B cell (primary cell): ENCODE results near the gene CKAP5. TPM values are rescaled to one million over a fixed set of nuclear protein-coding genes. Genes with fewer than 3 reads are reported as not detected.

Experiments
- ATAC-seq: fragments of 200-7000 bp; cut with Tn5 transposase; one replicate; pipeline ENCODE4 v1.10.0; 2021; ENCODE audit warnings: low read depth, mild to moderate bottlenecking, moderate number of reproducible peaks, moderate library complexity
- CTCF ChIA-PET: fragments of 350-600 bp; sonication (Branson Sonifier 250); formaldehyde crosslinking; loops from one replicate; lab custom pipeline; 2021; ENCODE audit warnings: antibody characterized with exemption, inconsistent platforms; lab: Charles Lee
- POLR2A ChIA-PET: fragments of 350-600 bp; sonication (Branson Sonifier 250); formaldehyde crosslinking; loops from one replicate; lab custom pipeline; 2021; ENCODE audit warnings: antibody characterized with exemption; lab: Charles Lee
- DNase-seq: peaks from one replicate; pipeline ENCODE4 v3.0.0; 2013
- H2AFZ ChIP-seq: 2 replicates; pipeline ENCODE4 v1.6.1; 2012; ENCODE audit warnings: mild to moderate bottlenecking, low read depth, low read length; ENCODE audit not compliant: insufficient read depth, poor library complexity, severe bottlenecking
- H3K27ac ChIP-seq, 2 donors: 1 replicate in 1 of 2; 2 replicates in 1 of 2; pipeline ENCODE4 v1.5.1; 2012 to 2013; ENCODE audit warnings: low read length in 2 of 2, mild to moderate bottlenecking in 2 of 2, moderate library complexity in 1 of 2
- H3K27me3 ChIP-seq, 4 experiments: fragments of 200-600 bp in 1 of 4; sonication (generic) in 1 of 4; replicated peaks in 1 of 4; 1 replicate in 2 of 4; 2 replicates in 2 of 4; pipeline versions ENCODE4 v1.6.1 to v1.7.0; 2013 to 2016; ENCODE audit warnings: low read length in 3 of 4, mild to moderate bottlenecking in 2 of 4, mixed read lengths in 1 of 4, moderate library complexity in 1 of 4; ENCODE audit not compliant: insufficient read depth in 4 of 4, control insufficient read depth in 3 of 4; ENCODE audit errors: control extremely low read depth in 1 of 4
- H3K36me3 ChIP-seq, 2 experiments: replicated peaks in 1 of 2; 1 replicate in 1 of 2; 2 replicates in 1 of 2; pipeline versions ENCODE4 v1.6.1 to v1.7.1; 2013; ENCODE audit warnings: low read length in 1 of 2; ENCODE audit not compliant: insufficient read depth in 2 of 2, control insufficient read depth in 1 of 2; ENCODE audit errors: control extremely low read depth in 1 of 2, extremely low read depth in 1 of 2
- H3K4me1 ChIP-seq, 2 donors: fragments of 200-600 bp in 1 of 2; sonication (generic) in 1 of 2; 1 replicate in 1 of 2; 2 replicates in 1 of 2; pipeline versions ENCODE4 v1.5.1 to v1.6.1; 2013 to 2017; ENCODE audit warnings: low read length in 2 of 2; ENCODE audit not compliant: control insufficient read depth in 2 of 2, insufficient read depth in 2 of 2
- H3K4me2 ChIP-seq: replicated peaks from 2 replicates; pipeline ENCODE3; 2012; ENCODE audit warnings: mild to moderate bottlenecking, low read depth, low read length; ENCODE audit not compliant: poor library complexity, severe bottlenecking
- H3K4me3 ChIP-seq, 5 experiments: fragments of 200-600 bp in 1 of 5; sonication (generic) in 1 of 5; 1 replicate in 3 of 5; 2 replicates in 2 of 5; pipeline versions ENCODE4 v1.5.1 to v1.7.0; 2011 to 2016; ENCODE audit warnings: low read length in 4 of 5, mild to moderate bottlenecking in 4 of 5, low read depth in 2 of 5, control low read depth in 1 of 5, moderate library complexity in 1 of 5; ENCODE audit not compliant: insufficient read depth in 1 of 5; ENCODE audit errors: control extremely low read depth in 1 of 5, extremely low read depth in 1 of 5
- H3K79me2 ChIP-seq: fragments of 200-600 bp; sonication (generic); one replicate; pipeline ENCODE4 v1.6.0; 2016; ENCODE audit warnings: low read length; ENCODE audit not compliant: control insufficient read depth, insufficient read depth
- H3K9ac ChIP-seq: fragments of 200-600 bp; sonication (generic); 2 replicates; pipeline ENCODE4 v1.6.1; 2017; ENCODE audit warnings: mild to moderate bottlenecking, low read length, moderate library complexity
- H3K9me3 ChIP-seq, 3 donors: one replicate each; pipeline versions ENCODE4 v1.6.1 to v1.7.1; 2013; ENCODE audit warnings: low read length in 2 of 3; ENCODE audit not compliant: control insufficient read depth in 2 of 3, insufficient read depth in 1 of 3; ENCODE audit errors: control extremely low read depth in 1 of 3
- H4K20me1 ChIP-seq: 2 replicates; pipeline ENCODE4 v1.6.0; 2012; ENCODE audit warnings: mild to moderate bottlenecking, low read length; ENCODE audit not compliant: insufficient read depth, control insufficient read depth, poor library complexity, severe bottlenecking
- H3K27ac Mint-ChIP-seq: one replicate; pipeline ENCODE4 v1.8.0; 2021; ENCODE audit warnings: mixed read lengths
- H3K27me3 Mint-ChIP-seq: one replicate; pipeline ENCODE4 v1.8.0; 2021; ENCODE audit warnings: mixed read lengths
- H3K4me1 Mint-ChIP-seq: one replicate; pipeline ENCODE4 v1.8.0; 2021; ENCODE audit warnings: mixed read lengths
- H3K4me3 Mint-ChIP-seq: one replicate; pipeline ENCODE4 v1.8.0; 2021; ENCODE audit warnings: mixed read lengths
- H3K9me3 Mint-ChIP-seq: one replicate; pipeline ENCODE4 v1.8.0; 2022; ENCODE audit warnings: mixed read lengths; ENCODE audit not compliant: insufficient read depth
- CTCF ChIP-seq: fragments of 200-600 bp; IDR thresholded peaks from one replicate; pipeline ENCODE4 v1.8.0; 2022; ENCODE audit warnings: antibody characterized with exemption, mild to moderate bottlenecking
- EZH2 ChIP-seq: IDR thresholded peaks from 2 replicates; pipeline ENCODE4 v1.6.1; 2012; ENCODE audit warnings: borderline replicate concordance, low read depth, mild to moderate bottlenecking, moderate library complexity, low read length; ENCODE audit not compliant: insufficient read depth, poor library complexity, severe bottlenecking
- WGBS: methylation state at CpG from one replicate; pipeline ENCODE4 v1.1.5; 2013; ENCODE audit warnings: missing lambda C conversion rate; ENCODE audit not compliant: insufficient coverage; 5-methylcytosine and 5-hydroxymethylcytosine counted together
- intact Hi-C: fragments of 100-400 bp; cut with micrococcal nuclease; formaldehyde crosslinking; loops from one replicate; pipeline ENCODE4 v1.10.0; 2022
- polyA plus RNA-seq: library from polyadenylated mRNA; depleted of rRNA; stranded (reverse); fragments of >200 nt; gene quantifications from 2 replicates; pipeline ENCODE4 v1.2.3, GENCODE V29; 2012
- total RNA-seq, 2 donors: library from RNA; stranded (reverse); fragments of 120-200 nt in 1 of 2; gene quantifications; 1 replicate in 1 of 2; 2 replicates in 1 of 2; pipeline versions ENCODE4 v1.2.3 to v1.2.4, GENCODE V29; 2013 to 2022

The CKAP5 gene
- total and polyA plus RNA-seq, 2 donors (not counting 1 experiment from before 2014, with no cell fraction given), result 7.3 to 54.3 TPM

DNA sequence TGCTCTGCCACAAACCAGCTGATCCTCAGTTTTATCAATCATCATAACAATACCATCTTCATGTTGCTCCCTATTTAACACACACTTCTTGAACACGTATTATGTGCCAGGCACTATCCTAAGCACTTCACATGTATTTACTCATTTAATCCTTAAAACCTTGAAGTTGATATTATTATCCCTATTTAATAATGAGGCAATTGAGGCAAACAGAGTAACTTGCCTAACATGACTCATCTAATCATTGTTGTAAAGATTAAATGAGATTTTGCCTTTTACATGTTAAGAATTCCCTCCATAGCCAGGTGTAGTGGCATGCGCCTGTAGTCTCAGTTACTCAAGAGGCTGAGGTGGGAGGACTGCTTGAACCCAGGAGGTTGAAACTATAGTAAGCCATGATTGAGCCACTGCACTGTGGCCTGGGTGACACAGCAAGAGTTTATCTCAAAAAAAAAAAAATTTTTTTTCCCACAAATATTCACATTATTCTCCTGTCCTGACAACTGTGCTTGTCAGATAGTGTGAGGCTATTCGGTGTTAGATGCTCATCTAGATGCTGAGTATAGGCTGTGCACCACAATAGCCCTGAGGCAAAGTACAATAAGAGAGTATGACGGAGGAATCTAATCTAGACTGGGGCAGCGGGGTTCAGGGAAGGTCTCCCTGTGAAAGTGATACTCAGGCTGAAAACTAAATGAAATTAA, 13.4 kb downstream of the CKAP5 start:
- WGBS, result 100% methylated on average over 3 of the region's 5 CpGs
- Histone ChIP-seq H3K27ac (no peak overlapping the region), H3K9ac (no peak overlapping the region), H4K20me1 (peaks cover 19% of the 10 kb centered on the region), H2AFZ (no peak overlapping the region), H3K79me2 (peaks cover 92% of the 10 kb centered on the region), H3K9me3 (no peaks in the 10 kb centered on the region), H3K4me3 (no peak overlapping the region), H3K4me1 (no peaks in the 10 kb centered on the region), H3K4me2 (no peak overlapping the region), H3K36me3 (peaks cover 0 to 3% of the 10 kb centered on the region in 2 experiments), H3K27me3 (no peaks in the 10 kb centered on the region)
- intact Hi-C loops, result no loop called here
- Mint-ChIP-seq H3K4me3 (no peak overlapping the region), H3K9me3 (no peaks in the 10 kb centered on the region), H3K27ac (no peak overlapping the region), H3K27me3 (no peaks in the 10 kb centered on the region), H3K4me1 (peaks cover 8% of the 10 kb centered on the region)
- CTCF ChIA-PET, result no interaction called here
- DNase-seq (no peak), ATAC-seq (no peak)
- TF ChIP-seq CTCF (no peak), EZH2 (no peak)
- POLR2A ChIA-PET, result interaction anchor here (0.6 kb wide), 1 partner anchor 874 kb away, joined by 9 read pairs; no protein-coding TSS in a partner anchor

DNA sequence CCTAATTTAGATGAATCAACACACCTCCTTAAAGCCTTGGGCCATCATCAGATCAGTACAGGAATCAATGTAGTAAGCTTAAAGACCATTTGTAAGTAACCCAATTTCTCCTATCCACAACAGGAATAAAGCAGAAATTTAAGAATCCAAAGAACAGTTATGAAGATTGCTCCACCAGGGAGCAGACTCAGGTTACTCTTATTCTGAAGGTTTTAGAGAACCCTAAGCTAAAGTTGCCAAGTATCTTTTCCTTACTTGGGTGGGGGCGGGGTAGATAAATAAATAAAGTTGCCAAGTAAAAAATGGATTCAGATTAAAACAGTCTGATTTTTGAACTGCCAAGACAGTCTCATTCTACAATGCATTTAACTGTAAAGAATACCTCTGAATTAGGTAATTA, 18.1 kb downstream of the CKAP5 start:
- H3K9ac ChIP-seq, result no peak overlapping the region
- Mint-ChIP-seq H3K4me3 (peak overlapping the region; percentile 34), H3K27ac (no peak overlapping the region), H3K4me1 (peaks cover 22% of the 10 kb centered on the region), H3K9me3 (no peaks in the 10 kb centered on the region), H3K27me3 (no peaks in the 10 kb centered on the region)
- H3K79me2 ChIP-seq, result peaks cover 92% of the 10 kb centered on the region
- no peak overlapping the region for H3K4me2 ChIP-seq
- CTCF ChIA-PET, result interaction anchor here (0.7 kb wide), 1 partner anchor 12 kb away, joined by 4 read pairs; no protein-coding TSS in a partner anchor
- peaks cover 0 to under 1% of the 10 kb centered on the region in 2 experiments for H3K36me3 ChIP-seq
- no peak for TF ChIP-seq CTCF
- no peak for TF ChIP-seq EZH2
- DNase-seq, result no peak
- POLR2A ChIA-PET, result interaction anchor here (0.7 kb wide), 1 partner anchor 439 kb away, joined by 14 read pairs; no protein-coding TSS in a partner anchor
- no CpG with 5 or more reads among the region's 1 CpG for WGBS
- peaks cover 11 to 13% of the 10 kb centered on the region in 2 donors for H3K4me1 ChIP-seq
- H3K27me3 ChIP-seq, result no peaks in the 10 kb centered on the region
- no peak overlapping the region for H3K4me3 ChIP-seq
- H2AFZ ChIP-seq, result no peak overlapping the region
- no peak overlapping the region for H3K27ac ChIP-seq
- no peak for ATAC-seq
- intact Hi-C loops, result no loop called here
- H3K9me3 ChIP-seq, result no peaks in the 10 kb centered on the region
- H4K20me1 ChIP-seq, result peaks cover 25% of the 10 kb centered on the region
